GM10248 (cell line): ENCODE measurements around the gene CYP2U1.
"Not testable (repeated sequence)": the region's sequence is repeated elsewhere in the genome, so short reads cannot be mapped to it uniquely, and the experiment has no call there.

Experiments
- CTCF ChIA-PET: fragments of 300-600 bp; sonication (Branson Sonifier 250); formaldehyde crosslinking; extraction: SDS; loops from one replicate; lab custom pipeline; 2021; ENCODE audit warnings: antibody characterized with exemption; lab: Yijun Ruan, JAX
- POLR2A ChIA-PET: fragments of 350-650 bp; sonication (Branson Sonifier 250); formaldehyde crosslinking; extraction: SDS; loops from one replicate; lab custom pipeline; 2020; ENCODE audit warnings: antibody characterized with exemption; lab: Yijun Ruan, JAX
- DNase-seq: peaks from one replicate; pipeline ENCODE4 v3.0.0; 2012; ENCODE audit errors: extremely low spot score
- CTCF ChIP-seq: IDR thresholded peaks from 2 replicates; pipeline ENCODE4 v1.5.1; 2012; ENCODE audit warnings: mild to moderate bottlenecking, low read depth; ENCODE audit errors: extremely low read depth, missing control alignments, control extremely low read depth

CYP2U1 gene

GRCh38 chr4:107901213-107901934, 30.0 kb upstream of the CYP2U1 start:
- no peak for TF ChIP-seq CTCF
- no peak for DNase-seq
- ChIA-PET CTCF (interaction anchor here (0.8 to 1.4 kb wide), 2 partner anchors 11 to 164 kb away, joined by 3 read pairs; no protein-coding TSS in a partner anchor), POLR2A (no interaction called here)

DNA sequence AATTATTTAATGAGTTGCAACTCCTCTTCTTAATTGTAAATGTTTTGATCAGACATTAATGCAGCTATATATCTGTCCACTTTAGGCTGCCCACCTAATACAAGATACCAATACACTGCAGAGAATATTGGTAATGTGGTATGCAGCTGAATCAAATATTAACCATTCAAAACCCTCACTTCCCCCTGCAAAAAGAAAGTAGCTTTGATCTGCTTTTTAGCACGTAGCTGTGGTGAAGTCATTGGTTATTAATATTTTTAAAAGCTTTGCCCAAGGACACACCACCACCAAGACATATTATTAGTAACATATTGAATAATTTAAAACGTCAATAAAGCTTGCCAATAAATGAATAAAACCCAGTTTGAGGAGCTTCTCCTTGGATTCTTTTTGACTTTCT, 28.6 kb upstream of the CYP2U1 start:
- DNase-seq = peak; percentile 10
- no peak for TF ChIP-seq CTCF
- ChIA-PET POLR2A (no interaction called here), CTCF (interaction anchor here (0.7 to 2.0 kb wide), 7 partner anchors 10 to 166 kb away, joined by 3 to 10 read pairs (median 3); no protein-coding TSS in a partner anchor)

GRCh38 chr4:107905082-107905481, 26.3 kb upstream of the CYP2U1 start:
- CTCF ChIA-PET, DNase-seq, POLR2A ChIA-PET: not testable (repeated sequence)

DNA sequence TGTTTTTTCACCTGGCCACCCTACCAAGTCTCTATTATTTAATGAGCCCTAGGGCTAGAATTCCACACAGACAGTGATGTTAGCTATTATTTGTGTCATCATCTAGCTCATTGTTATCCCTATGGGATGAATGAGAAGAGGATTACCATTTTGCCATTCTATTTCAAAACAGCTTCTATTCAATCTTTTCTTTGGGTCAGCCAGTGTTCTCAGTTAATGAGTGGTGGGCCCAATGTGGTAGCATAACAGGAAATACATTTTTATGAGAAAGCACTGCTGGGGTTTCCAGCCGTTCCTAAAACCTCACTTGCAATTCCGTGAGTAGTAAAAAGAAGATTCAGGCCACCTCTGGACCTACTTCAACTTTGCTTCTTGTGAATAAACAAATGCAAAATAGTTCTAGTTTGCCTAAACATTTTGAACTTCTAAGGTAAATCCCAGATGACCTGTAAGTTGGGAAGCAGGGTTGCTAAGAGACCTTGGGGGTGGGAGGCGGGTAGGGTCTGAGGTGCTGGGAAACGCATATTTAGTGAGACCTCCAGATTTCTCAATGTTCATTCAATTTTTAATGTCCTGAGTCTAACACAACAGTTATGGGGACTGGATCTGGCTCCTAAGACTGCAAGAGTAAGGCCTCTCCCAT, 24.8 kb upstream of the CYP2U1 start:
- no peak for DNase-seq
- POLR2A ChIA-PET = no interaction called here
- CTCF ChIA-PET = no interaction called here

GRCh38 chr4:107908377-107908776, 23.0 kb upstream of the CYP2U1 start:
- CTCF ChIA-PET = no interaction called here
- TF ChIP-seq CTCF = no peak
- POLR2A ChIA-PET = no interaction called here
- DNase-seq = no peak

More for the DNA sequence above, 24.8 kb upstream of the CYP2U1 start:
- no peak for TF ChIP-seq CTCF

DNA sequence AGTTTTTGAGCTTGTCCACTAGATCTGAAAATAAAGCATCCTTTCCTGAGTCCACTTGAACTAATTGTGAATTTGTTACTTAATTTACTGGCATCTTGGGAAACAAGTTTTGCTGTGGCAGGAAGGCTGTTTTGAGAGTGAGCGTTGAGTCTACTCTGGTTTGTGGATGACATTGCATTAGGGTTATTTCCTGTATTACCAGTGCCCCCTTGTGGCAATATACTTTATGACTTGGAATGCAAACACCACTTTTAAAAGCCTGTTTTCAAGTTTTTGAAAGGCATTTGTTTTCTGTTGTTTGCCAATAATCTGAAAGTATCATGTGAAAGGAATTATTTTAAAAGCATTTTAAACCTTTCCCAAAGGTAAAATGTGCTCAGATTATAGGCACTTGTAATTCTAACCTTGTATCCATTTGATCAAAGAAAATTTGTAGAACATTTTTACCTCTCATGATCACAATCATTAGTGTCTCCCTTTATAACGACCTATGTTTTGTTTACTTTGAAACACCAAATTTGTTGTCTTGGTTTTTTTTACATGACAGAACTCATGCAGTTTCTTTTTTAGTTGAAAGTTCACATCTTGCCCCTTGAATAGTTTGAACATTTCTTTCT, 18.0 kb upstream of the CYP2U1 start:
- peak; percentile 25 for DNase-seq
- ChIA-PET POLR2A (no interaction called here), CTCF (interaction anchor here (0.9 to 4.1 kb wide), 9 partner anchors 9 to 156 kb away, joined by 3 to 24 read pairs (median 3); no protein-coding TSS in a partner anchor)
- peak; percentile 71 for TF ChIP-seq CTCF
